Measurements from ENCODE around the gene PAQR4. TPM values are rescaled to one million over a fixed set of nuclear protein-coding genes. Genes with fewer than 3 reads are reported as not detected.

PAQR4 gene
- polyA plus RNA-seq, 1 donor from 2014 or later = 47.8 TPM

GRCh38 chr16:2992383-2993081, 23.4 kb downstream of the PAQR4 start:
- no peaks in the 10 kb centered on the region for H3K27me3 ChIP-seq (ENCODE audit: insufficient read depth, low read depth, low read length)
- no peak overlapping the region for H3K9ac ChIP-seq (ENCODE audit: low read length)

GRCh38 chr16:2996298-2996697, 27.1 kb downstream of the PAQR4 start:
- H3K9me3 ChIP-seq (ENCODE audit: low read length) = no peaks in the 10 kb centered on the region
- H3K36me3 ChIP-seq (ENCODE audit: insufficient read depth, low read length) = no peaks in the 10 kb centered on the region
- no peaks in the 10 kb centered on the region for H4K20me1 ChIP-seq (ENCODE audit: insufficient read depth)
- no peak overlapping the region for H3K9ac ChIP-seq (ENCODE audit: low read length)
- H3K4me3 ChIP-seq (ENCODE audit: low read length) = no peak overlapping the region
- TF ChIP-seq SMC3 (conservative IDR thresholded peaks at IDR 0.05; ENCODE audit: poor library complexity) = no peak
- TF ChIP-seq EZH2 (IDR thresholded peaks at IDR 0.05; ENCODE audit: borderline replicate concordance, insufficient read depth, low read length, poor library complexity, severe bottlenecking) = no peak
- no peak for TF ChIP-seq POLR2AphosphoS5 (IDR thresholded peaks at IDR 0.05)
- TF ChIP-seq MXI1 (conservative IDR thresholded peaks at IDR 0.05; ENCODE audit: poor library complexity, severe bottlenecking) = no peak
- TF ChIP-seq TAF1 (IDR thresholded peaks at IDR 0.05; ENCODE audit: low read depth) = no peak
- no peak for TF ChIP-seq REST (IDR thresholded peaks at IDR 0.05; ENCODE audit: borderline replicate concordance)
- no peak for TF ChIP-seq EP300 (conservative IDR thresholded peaks at IDR 0.05; ENCODE audit: poor library complexity, severe bottlenecking)
- TF ChIP-seq CTCF (IDR thresholded peaks at IDR 0.05; ENCODE audit: poor library complexity, severe bottlenecking) = no peak
- no peak for TF ChIP-seq RAD21 (conservative IDR thresholded peaks at IDR 0.05)
- H3K79me2 ChIP-seq (replicated peaks; ENCODE audit: insufficient read depth, low read length) = no peaks in the 10 kb centered on the region
- no peak overlapping the region for H3K27ac ChIP-seq (ENCODE audit: low read length)
- no peaks in the 10 kb centered on the region for H3K9me2 ChIP-seq (ENCODE audit: insufficient read depth, low read length)
- no peaks in the 10 kb centered on the region for H3F3A ChIP-seq (ENCODE audit: insufficient read depth, low read length, poor library complexity, severe bottlenecking)
- H3K4me2 ChIP-seq (ENCODE audit: low read length) = no peak overlapping the region
- no peaks in the 10 kb centered on the region for H3K27me3 ChIP-seq (ENCODE audit: insufficient read depth, low read depth, low read length)
- H2AFZ ChIP-seq (ENCODE audit: low read depth, low read length) = no peak overlapping the region

More at GRCh38 chr16:2992383-2993081, 23.4 kb downstream of the PAQR4 start:
- Histone ChIP-seq H4K20me1 (ENCODE audit: insufficient read depth) (no peaks in the 10 kb centered on the region), H2AFZ (ENCODE audit: low read depth, low read length) (no peak overlapping the region), H3K79me2 (replicated peaks; ENCODE audit: insufficient read depth, low read length) (no peaks in the 10 kb centered on the region), H3K36me3 (ENCODE audit: insufficient read depth, low read length) (no peaks in the 10 kb centered on the region), H3F3A (ENCODE audit: insufficient read depth, low read length, poor library complexity, severe bottlenecking) (no peaks in the 10 kb centered on the region), H3K9me2 (ENCODE audit: insufficient read depth, low read length) (no peaks in the 10 kb centered on the region), H3K27ac (ENCODE audit: low read length) (no peak overlapping the region), H3K9me3 (ENCODE audit: low read length) (no peaks in the 10 kb centered on the region), H3K4me3 (ENCODE audit: low read length) (no peak overlapping the region), H3K4me2 (ENCODE audit: low read length) (no peak overlapping the region)
- TF ChIP-seq MXI1 (conservative IDR thresholded peaks at IDR 0.05; ENCODE audit: poor library complexity, severe bottlenecking) = no peak
